Measurements from ENCODE around the gene MAX.

The MAX gene, protein sequence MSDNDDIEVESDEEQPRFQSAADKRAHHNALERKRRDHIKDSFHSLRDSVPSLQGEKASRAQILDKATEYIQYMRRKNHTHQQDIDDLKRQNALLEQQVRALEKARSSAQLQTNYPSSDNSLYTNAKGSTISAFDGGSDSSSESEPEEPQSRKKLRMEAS

DNA sequence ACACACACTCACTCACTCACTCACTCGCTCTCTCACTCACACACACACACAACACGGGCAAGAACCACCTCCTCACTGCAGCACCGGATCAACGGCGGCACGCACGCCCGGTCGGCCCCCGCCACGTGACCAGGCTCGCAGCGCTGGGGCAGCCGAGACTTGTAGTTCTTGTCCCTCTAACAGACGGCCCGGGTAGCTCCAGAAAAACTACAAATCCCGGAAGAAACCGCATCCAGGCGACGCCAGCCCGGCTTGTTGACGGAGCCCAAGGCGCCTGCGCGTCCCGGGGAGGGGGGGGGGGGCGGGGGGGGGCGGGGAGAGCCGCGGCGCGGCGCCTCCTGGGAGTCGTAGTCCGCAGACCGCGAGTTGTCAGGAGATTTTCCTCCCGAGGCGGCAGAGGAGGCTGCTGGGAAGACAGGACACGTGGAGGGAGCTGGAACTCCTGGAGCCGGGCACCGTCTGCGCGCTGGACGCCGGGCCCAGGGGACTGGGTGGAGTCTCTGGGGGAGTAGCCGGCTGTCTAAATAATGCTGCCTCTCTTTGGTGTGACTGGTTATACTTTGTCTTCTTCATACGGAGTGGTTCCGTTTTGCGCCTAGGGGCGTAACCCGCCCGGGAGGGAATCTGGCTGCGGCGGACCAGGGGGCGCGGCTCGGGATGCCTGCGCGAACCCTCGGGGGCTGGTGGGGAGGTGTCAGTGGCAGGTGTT lies at the start of gene MAX:
Gene MAX, minus strand, starts transcription at position 77 of the 709 bp plus-strand sequence. CDS start 178 bp downstream, outside the sequence.
- DNase-seq (ENCODE audit: low spot score) = peak; percentile 98
- TF ChIP-seq, protein P1, sequence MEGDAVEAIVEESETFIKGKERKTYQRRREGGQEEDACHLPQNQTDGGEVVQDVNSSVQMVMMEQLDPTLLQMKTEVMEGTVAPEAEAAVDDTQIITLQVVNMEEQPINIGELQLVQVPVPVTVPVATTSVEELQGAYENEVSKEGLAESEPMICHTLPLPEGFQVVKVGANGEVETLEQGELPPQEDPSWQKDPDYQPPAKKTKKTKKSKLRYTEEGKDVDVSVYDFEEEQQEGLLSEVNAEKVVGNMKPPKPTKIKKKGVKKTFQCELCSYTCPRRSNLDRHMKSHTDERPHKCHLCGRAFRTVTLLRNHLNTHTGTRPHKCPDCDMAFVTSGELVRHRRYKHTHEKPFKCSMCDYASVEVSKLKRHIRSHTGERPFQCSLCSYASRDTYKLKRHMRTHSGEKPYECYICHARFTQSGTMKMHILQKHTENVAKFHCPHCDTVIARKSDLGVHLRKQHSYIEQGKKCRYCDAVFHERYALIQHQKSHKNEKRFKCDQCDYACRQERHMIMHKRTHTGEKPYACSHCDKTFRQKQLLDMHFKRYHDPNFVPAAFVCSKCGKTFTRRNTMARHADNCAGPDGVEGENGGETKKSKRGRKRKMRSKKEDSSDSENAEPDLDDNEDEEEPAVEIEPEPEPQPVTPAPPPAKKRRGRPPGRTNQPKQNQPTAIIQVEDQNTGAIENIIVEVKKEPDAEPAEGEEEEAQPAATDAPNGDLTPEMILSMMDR (conservative IDR thresholded peaks at IDR 0.05; ENCODE audit: low read depth) = no peak
- POLR2A ChIA-PET (ENCODE audit: low non-redundant PET) = no interaction called here
- CTCF ChIA-PET = no interaction called here
- peak within 1 kb of the TSS; percentile 85 for H3K27ac ChIP-seq

DNA sequence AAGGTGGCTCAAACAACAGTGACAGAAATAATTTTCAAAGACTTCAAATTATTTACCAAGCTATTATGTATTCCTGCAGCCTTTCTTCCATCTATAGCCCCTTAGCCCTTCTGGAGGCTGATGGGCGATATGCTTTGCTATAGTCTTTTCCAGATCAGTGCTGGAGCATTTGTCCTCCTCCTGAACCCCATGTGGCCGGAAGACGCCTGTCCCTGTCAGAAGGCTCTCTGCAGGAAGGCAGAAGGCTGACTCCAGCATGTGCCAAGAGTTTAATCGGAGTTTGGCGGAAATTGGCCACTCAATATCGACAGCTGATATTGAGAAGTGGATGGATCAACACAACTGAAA lies 49.3 kb upstream of the MAX start:
- CTCF ChIA-PET = no interaction called here
- TF ChIP-seq, protein P1 (conservative IDR thresholded peaks at IDR 0.05; ENCODE audit: low read depth) = no peak
- no peak overlapping the region for H3K27ac ChIP-seq
- DNase-seq (ENCODE audit: low spot score) = no peak
- POLR2A ChIA-PET (ENCODE audit: low non-redundant PET) = no interaction called here

DNA sequence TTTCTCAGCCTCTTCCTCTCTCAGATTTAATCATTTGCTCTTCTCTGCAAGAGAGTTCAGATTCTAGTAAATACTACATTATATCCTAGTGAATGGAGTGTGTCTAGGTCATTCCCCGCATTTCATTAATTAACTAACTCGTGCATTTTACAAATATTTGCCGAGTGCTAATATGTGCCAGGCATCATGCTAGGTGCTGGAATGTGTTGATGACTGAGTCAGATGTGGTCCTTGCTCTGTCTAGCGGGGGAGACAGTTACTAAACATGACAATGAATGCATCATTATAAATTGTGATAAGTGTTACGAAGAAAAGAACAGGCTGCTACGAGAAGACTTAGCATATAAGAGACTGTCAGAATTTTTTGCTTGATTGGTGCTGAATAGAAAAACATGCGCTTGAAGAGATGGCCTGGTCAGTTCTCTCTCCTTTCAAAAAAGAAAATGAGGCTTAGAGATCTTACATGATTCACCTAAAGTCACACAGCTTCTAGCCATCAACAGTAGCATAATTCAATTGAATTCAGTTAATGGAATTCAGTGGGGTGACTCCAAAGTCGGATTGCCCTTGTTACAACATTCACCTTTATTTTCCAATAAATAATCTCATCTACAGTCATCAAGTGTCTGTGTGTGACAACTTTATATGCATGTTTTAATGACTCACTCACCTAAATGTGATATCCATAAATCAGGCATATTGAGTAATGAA lies 48.7 kb upstream of the MAX start:
- POLR2A ChIA-PET (ENCODE audit: low non-redundant PET) = no interaction called here
- CTCF ChIA-PET = no interaction called here
- H3K27ac ChIP-seq = no peak overlapping the region
- no peak for DNase-seq (ENCODE audit: low spot score)
- TF ChIP-seq, protein P1 (conservative IDR thresholded peaks at IDR 0.05; ENCODE audit: low read depth) = no peak

DNA sequence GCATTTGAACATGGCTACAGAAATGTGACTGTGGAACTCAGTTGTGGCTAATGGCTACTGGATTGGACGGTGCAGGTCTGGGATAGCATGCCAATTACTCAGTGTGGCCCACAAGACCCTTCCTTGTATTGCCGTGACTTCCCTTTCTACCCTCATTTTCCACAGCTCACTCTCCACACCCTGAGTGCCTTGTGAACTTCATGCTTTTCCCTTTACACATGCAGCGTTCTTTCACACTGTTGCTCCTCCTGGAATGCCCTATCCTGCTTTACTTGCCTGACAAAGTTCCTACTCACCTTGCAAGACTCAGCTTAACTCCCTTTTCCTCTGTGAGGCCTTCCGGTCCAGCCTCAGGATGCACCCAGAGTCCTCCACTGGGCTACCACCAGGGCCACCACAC lies 46.8 kb upstream of the MAX start:
- ChIA-PET POLR2A (ENCODE audit: low non-redundant PET) (no interaction called here), CTCF (no interaction called here)
- no peak for DNase-seq (ENCODE audit: low spot score)
- TF ChIP-seq, protein P1 (conservative IDR thresholded peaks at IDR 0.05; ENCODE audit: low read depth) = no peak
- no peak overlapping the region for H3K27ac ChIP-seq

DNA sequence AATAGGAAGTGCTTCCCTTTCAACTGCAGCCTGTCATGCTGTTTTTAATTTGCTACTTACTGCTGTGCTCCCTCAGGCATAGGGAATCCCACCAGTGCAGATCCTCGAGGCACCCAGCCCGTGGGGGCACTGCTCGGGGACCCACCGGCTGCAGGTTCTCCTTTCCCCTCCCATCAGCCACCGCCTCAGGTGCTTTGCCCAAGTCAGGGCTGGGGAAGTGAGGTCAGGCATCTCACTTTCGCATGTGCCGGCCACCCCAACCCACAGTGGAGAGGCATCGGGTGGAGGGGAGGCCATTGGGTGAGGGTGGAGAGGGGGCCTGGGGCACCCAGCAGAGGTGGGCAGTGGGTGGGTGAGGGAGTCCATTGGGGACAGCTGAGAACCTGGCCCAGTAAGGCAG lies 41.9 kb upstream of the MAX start:
- TF ChIP-seq, protein P1 (conservative IDR thresholded peaks at IDR 0.05; ENCODE audit: low read depth) = no peak
- ChIA-PET CTCF (no interaction called here), POLR2A (ENCODE audit: low non-redundant PET) (no interaction called here)
- no peak overlapping the region for H3K27ac ChIP-seq
- DNase-seq (ENCODE audit: low spot score) = no peak

DNA sequence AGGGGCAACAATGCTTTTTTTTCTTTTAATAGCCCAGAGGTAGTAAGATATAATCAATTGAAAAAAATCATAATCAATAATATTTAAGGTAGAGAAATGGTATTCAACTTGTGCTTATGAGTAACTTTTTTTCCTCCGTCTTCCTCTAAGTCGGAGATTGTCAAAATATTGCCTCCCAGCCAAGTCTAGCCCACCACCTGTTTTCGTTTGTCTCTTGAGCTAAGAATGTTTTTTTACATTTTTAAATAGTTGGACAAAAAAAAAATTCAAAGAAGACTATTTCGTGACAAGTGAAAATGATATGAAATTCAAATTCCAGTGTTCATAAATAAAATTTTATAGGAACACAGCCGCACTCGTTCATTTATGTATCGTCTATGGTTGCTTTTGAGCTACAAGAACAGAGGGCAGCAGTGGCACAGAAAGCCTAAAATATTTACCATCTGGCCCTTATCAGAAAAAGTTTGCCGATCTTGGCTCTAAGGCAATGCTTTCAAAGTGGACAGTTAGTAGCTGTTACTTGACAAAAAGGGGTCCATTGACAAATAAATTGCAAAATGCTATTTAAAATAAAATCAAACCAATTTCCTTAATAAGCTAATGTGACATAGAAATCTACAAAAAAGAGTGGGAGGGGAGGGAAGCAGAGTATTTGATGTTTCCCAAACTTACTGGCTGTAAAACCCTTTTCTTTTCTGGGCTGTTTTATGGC lies 40.8 kb upstream of the MAX start:
- POLR2A ChIA-PET (ENCODE audit: low non-redundant PET) = no interaction called here
- TF ChIP-seq, protein P1 (conservative IDR thresholded peaks at IDR 0.05; ENCODE audit: low read depth) = no peak
- no peak for DNase-seq (ENCODE audit: low spot score)
- CTCF ChIA-PET = interaction anchor here (0.6 kb wide), 1 partner anchor 641 kb away, joined by 3 read pairs; no protein-coding TSS in a partner anchor
- no peak overlapping the region for H3K27ac ChIP-seq
